GM18511 (cell line): Measurements from ENCODE around the gene TNNT1.

Source experiments
- ATAC-seq: cut with Tn5 transposase; IDR thresholded peaks from one replicate; pipeline ENCODE4 v1.9.1; 2021; ENCODE audit warnings: mild to moderate bottlenecking, moderate library complexity; ENCODE audit not compliant: unreplicated experiment

Gene TNNT1

DNA sequence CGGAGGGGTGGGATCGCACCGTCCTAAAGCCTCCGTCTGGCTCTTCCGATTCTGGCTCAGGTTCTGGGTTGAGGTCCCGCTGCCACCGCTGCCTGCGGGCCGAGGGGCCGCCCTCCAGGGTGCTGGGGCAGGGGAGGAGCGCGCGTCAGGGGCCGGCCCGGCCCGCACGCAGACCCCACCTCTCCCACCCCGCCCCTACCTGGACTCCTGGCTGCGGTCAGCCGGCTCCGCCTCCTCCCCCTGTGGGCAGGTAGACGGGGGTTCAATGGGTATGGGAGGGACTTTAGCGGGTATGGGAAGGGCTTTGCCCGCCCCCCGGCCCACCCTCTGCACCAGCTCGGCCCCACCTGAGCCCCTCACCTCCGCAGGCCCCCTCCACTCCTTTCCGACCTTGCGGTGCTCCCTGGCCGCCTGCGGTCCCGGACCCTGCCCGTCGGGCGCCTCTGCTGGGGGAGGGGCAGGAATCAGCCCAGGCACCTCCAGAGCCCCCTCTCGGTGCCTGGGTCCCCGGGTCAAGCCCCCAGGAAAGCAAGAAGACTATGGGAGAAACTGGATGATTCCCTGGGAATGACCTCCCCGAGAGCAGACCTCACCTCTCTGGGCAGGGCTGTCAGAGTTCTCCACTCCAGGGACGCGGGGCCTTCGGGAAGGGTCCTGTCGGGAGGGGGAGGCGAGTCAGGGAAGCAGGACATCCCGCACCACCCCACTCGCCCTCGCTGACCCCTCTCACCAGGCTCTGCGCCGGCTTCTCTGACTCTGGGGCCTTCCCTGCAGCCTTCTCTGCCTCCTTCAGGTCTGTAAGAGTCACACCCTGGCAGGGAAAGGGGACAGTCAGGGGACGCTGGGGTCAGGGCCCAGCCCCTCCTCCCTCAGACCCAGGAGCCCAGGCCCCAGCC lies 56.3 kb downstream of the TNNT1 start:
- no peak for ATAC-seq

DNA sequence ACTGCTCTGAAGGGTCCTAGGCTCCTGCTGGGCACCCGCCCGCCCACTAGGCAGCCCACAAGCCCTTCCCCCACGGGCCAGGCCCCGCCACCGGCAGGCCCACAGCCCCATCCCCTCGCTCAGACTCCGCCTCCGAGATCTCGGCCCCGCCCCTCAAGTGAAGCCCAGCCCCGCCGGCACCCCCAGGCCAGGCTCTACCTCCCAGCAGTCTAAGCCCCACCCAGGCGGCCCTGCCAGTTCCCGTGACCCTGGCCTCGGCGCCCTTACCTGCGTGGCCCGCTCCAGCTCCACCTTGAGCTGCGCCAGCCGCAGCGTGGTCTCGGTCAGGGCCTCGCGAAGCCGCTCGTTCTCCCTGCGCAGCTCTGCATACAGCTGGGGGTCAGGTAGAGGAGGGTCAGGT lies 57.1 kb downstream of the TNNT1 start:
- no peak for ATAC-seq

DNA sequence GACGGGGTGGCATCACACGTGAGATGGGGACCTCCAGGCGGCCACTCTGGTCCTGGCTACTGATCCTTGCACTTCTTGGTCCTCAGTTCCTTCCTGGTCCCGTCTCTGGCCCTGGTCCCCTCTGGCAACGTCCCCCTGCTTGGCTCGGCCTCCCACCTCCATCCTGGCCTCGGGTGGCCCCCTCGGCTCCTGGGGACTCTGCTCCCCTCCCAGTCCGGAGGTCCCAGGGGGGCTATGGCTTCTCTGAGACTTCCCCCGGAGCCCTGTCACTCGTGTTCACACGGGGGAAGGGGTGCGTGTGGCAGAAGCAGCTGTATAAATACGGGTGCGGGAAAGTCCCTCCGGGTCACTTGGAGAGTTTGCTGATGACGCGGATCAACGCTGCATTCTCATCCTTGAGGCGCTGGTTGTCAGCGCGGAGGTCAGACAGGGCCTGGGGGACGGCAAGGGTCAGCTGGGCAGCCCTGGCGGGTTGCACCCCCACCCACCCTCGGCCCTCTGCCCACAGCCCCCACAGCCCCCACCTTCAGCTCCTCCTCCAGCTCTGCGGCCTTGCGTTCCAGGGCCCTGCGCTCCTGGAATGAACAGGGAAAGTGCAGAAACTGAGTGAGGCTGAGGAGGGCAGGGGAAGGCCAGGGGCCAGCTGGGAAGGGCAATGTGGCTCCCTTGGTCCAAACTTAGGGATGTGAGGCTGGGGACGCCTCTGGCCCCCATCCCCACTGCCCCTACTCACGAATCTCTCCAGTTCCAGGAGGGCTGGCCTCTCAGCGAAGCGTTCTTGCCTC lies 57.7 kb downstream of the TNNT1 start:
- ATAC-seq = no peak

DNA sequence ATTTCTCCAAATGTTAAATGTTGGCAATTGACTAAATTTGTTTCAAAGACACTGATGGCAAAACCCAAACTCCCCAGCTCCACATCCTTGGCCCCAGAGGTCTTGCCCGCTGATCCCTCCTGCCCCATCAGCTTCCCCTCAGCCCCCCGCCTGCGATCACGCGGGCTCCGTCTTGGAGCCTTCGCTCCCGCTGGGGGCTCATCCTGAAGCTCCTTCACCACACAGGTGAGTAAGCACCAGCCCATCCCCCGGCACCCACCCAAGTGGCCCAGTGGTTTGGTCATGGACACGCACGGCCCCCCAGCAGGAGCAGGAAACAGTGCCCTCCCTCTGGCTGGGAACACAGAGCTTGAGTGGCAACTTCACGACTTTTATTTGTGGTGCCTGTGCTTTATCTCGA lies 58.4 kb downstream of the TNNT1 start:
- no peak for ATAC-seq

DNA sequence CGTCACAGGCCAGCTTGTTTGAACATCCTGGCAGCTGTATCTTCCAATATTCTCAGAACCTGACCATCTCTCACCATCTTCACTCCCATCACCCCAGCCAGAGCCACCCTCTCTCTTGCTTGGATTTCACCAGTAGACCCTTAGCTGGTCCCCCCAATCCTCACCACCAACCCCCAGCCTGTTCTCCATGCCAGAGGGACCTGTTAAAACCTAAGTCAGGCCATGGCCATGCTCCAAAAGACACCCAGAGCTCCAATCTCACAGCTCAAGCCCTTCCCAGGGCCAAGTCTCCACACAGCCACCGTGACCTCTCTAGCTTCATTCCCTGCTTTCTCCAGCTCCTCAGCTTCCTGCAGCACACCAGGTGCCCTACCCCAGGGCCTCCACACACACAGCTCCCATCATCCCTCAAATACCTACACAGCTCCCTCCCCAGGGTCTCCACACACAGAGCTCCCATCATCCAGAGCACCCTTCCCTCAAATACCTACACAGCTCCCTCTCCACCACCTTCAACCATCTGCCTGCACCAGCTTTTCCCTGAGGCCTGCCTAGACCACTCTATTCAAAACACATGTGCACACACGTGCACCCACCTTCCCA lies 59.6 kb downstream of the TNNT1 start:
- no peak for ATAC-seq

DNA sequence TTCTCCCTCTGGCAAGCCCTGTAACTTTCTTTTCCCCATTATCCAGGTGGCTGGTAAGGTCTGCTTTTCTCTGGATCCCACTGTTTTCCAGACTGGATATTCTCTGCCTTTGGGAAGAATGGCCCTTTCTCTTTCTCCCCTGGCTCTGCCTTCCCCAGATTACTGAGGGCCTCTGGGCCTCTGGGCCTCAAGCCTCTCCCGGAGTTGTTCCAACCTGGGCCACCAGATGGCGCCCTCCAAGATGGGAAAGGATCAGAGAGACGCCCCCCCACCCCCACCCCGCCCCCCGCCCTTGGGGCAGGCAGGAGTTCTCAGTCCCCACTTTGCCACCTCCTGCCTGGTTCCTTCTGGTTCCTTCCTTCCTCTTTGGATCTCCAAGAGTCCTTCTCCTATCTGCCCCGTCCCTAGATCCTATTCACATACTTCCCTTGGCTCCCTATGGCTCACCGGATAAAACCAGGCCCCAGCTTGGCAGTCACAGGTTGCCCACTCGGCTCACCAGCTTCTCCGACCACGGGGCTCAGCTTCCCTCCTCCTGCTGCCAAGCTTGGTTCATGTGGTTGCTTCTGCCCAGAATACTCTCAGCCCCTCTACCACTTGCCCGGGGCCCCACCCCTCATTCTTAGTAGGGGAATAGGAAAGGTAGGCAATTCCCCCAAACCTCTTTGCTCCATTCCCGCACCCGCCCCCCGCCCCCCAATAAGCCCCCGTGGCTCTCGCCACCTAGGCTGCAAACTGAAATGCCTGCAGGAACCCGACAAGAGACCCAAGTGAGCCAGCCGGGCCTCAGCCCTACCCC lies 60.3 kb downstream of the TNNT1 start:
- ATAC-seq = no peak

DNA sequence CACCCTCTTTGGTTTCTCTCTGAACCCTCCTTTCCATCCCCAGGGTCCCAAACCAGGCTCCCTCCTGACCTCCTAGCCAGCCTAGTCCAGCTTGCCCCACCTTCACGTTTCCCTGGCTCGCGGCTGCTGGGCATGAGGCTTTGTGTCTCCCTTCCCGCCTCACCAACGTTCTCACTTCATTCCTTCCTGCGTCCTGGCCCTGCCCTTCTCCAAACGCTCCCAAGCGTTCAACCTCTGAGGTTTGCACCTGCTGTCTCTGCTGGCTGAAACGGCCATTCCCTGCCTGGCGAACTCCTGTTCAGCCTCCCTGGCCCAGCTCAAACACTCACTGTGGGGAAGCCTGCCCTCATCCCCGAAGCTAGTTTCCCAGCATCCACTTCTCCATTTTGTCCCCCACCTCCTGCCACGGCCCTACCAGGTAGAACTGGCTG lies 61.0 kb downstream of the TNNT1 start:
- ATAC-seq = no peak

DNA sequence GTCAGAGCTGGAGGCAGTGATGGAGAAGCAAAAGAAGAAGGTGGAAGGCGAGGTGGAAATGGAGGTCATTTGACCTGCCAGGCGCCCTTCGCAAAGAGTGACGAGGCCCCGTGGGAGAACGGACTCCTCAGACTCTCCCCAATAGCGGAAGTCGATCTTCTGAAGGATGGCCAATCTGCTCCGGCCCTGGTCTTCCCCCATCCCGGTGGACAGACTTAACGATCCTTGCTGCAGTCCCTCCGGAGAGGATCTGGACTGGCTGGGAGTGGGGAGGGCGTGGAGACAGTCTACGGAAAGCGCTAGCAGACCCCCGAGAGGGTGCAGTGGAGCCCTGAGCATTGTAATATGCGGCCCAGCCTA lies 61.5 kb downstream of the TNNT1 start:
- no peak for ATAC-seq

DNA sequence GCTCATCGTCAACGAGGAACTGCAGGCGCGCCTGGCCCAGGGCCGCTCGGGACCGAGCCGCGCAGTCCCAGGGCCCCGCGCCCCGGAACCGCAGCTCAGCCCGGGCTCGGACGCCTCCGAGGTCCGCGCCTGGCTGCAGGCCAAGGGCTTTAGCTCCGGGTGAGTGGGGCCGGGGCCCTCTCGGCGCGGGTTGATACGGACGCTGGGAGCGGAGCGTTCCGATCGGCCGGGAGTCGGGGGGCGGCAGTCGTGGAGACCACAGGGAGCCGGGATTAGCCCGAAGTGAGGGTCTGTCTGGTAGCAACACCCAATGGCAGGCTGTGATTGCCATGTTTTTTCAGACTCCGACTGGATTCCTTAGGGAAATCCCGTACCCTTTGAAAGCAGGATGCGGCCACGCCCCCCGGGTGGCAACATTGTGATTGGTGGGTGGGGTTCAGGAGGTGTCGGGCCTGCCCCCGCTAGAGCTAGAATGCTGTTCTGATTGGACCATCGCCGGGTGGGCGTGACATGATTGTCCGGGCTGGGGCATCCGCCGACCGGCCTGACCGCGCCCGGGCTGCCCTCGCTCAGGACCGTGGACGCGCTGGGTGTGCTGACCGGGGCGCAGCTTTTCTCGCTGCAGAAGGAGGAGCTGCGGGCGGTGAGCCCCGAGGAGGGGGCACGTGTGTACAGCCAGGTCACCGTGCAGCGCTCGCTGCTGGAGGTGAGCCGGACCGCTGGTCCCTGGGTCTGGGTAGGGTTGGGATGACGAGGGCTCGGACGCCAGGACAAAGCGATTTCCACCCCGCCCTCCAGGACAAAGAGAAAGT lies 62.1 kb downstream of the TNNT1 start:
- ATAC-seq = no peak

DNA sequence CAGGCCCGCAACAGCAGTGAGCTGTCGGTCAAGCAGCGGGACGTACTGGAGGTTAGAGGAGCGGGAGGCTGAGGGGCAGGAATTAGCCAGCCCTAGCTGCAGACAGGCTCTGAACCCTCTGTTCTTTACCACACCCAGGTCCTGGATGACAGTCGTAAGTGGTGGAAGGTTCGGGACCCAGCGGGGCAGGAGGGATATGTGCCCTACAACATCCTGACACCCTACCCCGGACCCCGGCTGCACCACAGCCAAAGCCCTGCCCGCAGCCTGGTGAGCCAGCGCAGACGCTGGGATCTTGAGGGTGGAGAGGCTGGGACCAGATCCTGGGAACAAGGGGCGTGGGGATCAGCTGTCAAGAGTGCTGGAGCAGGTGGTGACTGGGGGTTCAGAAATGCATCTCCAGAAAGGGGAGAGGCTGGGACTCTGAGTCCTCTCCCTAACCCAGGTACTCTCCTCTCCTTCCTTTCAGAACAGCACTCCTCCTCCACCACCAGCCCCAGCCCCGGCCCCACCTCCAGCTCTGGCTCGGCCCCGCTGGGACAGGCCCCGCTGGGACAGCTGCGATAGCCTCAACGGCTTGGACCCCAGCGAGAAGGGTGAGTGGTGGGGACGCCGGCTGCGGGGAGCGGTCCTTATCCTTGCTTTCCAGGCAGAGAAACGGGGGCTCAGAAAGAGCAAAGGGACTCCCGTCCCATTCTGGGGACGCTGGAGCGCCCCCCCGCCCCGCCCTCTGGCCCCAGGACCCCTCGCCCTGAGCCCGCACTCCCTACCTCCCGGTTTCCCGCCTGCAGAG lies 62.9 kb downstream of the TNNT1 start:
- no peak for ATAC-seq

DNA sequence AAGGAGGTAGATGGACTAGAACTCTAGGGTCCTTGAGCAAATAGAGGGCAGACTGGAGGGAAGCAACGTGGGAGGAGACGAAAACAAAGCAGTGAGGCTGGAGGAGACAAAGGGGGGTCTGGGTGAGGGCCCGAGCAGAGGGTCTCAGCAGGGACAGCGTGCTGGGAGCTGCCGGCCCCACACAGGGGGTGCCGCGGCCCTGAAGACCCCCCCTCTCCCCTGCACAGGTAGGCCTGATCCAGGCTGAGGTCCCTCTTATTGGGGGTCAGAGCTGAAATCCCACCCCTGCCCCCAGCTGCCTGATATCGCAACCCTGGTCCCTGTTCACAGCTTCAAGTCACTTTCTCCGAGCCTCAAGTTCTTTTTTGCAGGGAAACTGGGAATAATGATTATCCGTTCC lies 64.6 kb downstream of the TNNT1 start:
- ATAC-seq = no peak

DNA sequence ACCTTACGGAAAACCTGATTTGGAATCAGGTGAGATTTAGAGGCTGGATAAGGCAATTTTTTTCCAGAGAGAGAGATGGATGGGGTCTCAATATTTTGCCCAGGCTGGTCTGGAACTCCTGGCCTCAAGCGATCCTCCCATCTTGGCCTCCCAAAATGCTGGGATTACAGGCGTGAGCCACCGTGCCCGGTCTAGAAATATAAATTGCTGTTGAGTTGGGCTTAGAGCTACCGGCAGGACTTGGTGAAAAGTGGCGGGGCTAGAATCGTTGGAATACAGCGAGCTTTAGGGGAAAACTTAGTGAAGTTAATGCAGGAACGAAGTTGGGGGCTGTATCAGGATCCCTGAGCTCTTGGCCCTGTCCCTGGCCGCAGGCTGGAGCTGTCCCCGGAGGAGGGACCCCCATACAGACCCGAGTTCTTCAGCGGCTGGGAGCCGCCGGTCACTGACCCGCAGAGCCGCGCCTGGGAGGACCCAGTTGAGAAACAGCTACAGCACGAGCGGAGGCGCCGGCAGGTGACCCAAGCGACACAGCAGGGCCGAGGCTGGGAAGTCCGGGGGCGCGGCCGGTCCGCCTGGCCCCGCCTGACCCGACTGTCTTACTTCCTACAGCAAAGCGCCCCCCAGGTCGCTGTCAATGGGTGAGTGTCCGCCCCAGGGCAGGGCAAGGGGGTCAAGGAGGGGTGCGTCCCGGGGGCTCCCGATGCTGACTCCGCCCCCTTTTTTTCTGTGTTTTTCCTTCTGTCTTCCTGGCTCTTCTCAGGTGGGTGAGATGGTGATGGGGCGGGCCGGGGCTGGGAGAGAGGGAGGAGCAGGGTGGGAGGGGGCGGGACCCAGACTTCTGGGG lies 65.8 kb downstream of the TNNT1 start:
- ATAC-seq = no peak
